ENCODE results near the gene FAM221B.

- TF ChIP-seq CTCF (IDR thresholded peaks at IDR 0.05) (no peak), POLR2A (IDR thresholded peaks at IDR 0.05) (no peak)
Measured at GRCh38 chr9:35771943-35772342, 56.6 kb downstream of the FAM221B start.

Data from body of pancreas (tissue), 4 donors.